HepG2 (cell line): ENCODE measurements around the gene FGFBP1.

Experiments
- CTCF ChIP-seq: sonication (generic); formaldehyde crosslinking; IDR thresholded peaks from 2 replicates; pipeline ENCODE4 v1.5.0; 2020; ENCODE audit warnings: mild to moderate bottlenecking, missing genetic modification reagents, moderate library complexity
- EHMT2 ChIP-seq: fragments of 200-600 bp; sonication (generic); IDR thresholded peaks from 2 replicates; pipeline ENCODE4 v1.7.0; 2017; ENCODE audit warnings: antibody characterized with exemption, low read depth, low read length, borderline replicate concordance
- GMEB2 ChIP-seq: IDR thresholded peaks from 2 replicates; pipeline ENCODE4 v1.6.1; 2016; ENCODE audit warnings: missing biosample characterization, missing genetic modification reagents, low read depth
- MTF2 ChIP-seq: sonication (generic); formaldehyde crosslinking; IDR thresholded peaks from 2 replicates; pipeline ENCODE4 v1.5.0; 2020; ENCODE audit warnings: missing genetic modification reagents, borderline replicate concordance
- NCOA2 ChIP-seq: sonication (generic); formaldehyde crosslinking; IDR thresholded peaks from 2 replicates; pipeline ENCODE4 v1.8.0; 2022; ENCODE audit warnings: inconsistent platforms
- RFXAP ChIP-seq: sonication (generic); formaldehyde crosslinking; IDR thresholded peaks from 2 replicates; pipeline ENCODE4 v1.4.0; 2020; ENCODE audit warnings: missing genetic modification reagents, borderline replicate concordance
- TAF15 ChIP-seq: fragments of 200-400 bp; formaldehyde crosslinking; IDR thresholded peaks from one replicate; pipeline ENCODE4 v1.6.1; 2018; ENCODE audit warnings: mild to moderate bottlenecking, low read depth, low read length; ENCODE audit not compliant: poor library complexity, severe bottlenecking
- ZNF83 ChIP-seq: sonication (generic); formaldehyde crosslinking; IDR thresholded peaks from 2 replicates; pipeline ENCODE4 v1.4.0; 2020; ENCODE audit warnings: missing genetic modification reagents, mild to moderate bottlenecking, borderline replicate concordance

- TF ChIP-seq MTF2 (no peak), RFXAP (CRISPR knock-in tag) (no peak), GMEB2 (CRISPR knock-in tag) (no peak), NCOA2 (CRISPR knock-in tag) (no peak), TAF15 (no peak), EHMT2 (no peak), CTCF (CRISPR knock-in tag) (no peak), ZNF83 (CRISPR knock-in tag) (no peak)
These were observed 48.2 kb downstream of the FGFBP1 start for GRCh38 chr4:15890246-15890829.
